Measurements from ENCODE around the gene ELP4.

The ELP4 gene

DNA sequence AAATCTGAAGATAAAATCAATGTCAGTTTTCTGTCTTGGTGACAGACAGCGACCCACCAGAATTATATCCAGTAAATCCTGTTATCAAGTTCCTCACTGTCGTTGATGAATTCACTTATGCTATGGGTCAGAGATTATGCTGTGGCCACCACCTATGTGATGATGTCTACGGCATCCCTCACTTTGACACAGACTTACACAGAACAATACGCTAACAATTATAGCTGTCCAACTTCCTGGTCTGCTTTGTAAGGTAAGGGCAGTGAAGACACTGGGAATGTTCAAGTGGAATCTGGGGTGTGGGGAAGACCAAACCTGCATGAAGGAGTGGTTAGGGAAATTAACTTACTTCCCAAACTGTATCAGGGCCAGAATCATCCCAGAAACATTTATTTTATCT, 320.8 kb downstream of the ELP4 start:
- H3K36me3 ChIP-seq (ENCODE audit: control insufficient read depth in 2 of 2, insufficient read depth in 1 of 2, low read length in 2 of 2) = no peaks in the 10 kb centered on the region
- H3K4me3 ChIP-seq (ENCODE audit: low read depth, low read length) = no peak overlapping the region
- H3K4me1 ChIP-seq (ENCODE audit: control insufficient read depth, insufficient read depth, low read length) = no peaks in the 10 kb centered on the region
- POLR2A ChIA-PET = no interaction called here
- no peak overlapping the region for H3K27ac ChIP-seq (ENCODE audit: extremely low read depth, low read depth, low read length)
- CTCF ChIA-PET = interaction anchor here (0.6 to 0.7 kb wide), 2 partner anchors 402 to 1340 kb away, joined by 3 to 5 read pairs; no protein-coding TSS in a partner anchor
- TF ChIP-seq ZNF510 (tag by site-specific recombination; IDR thresholded peaks at IDR 0.05; ENCODE audit: insufficient replicate concordance) = no peak
- no peak for TF ChIP-seq ZNF621 (tag by site-specific recombination; IDR thresholded peaks at IDR 0.05)
- no peak for TF ChIP-seq ZNF747 (tag by site-specific recombination; IDR thresholded peaks at IDR 0.05)
- no peak for TF ChIP-seq BCL11A (tag by site-specific recombination; IDR thresholded peaks at IDR 0.05; ENCODE audit: low read depth)
- TF ChIP-seq, protein P1, sequence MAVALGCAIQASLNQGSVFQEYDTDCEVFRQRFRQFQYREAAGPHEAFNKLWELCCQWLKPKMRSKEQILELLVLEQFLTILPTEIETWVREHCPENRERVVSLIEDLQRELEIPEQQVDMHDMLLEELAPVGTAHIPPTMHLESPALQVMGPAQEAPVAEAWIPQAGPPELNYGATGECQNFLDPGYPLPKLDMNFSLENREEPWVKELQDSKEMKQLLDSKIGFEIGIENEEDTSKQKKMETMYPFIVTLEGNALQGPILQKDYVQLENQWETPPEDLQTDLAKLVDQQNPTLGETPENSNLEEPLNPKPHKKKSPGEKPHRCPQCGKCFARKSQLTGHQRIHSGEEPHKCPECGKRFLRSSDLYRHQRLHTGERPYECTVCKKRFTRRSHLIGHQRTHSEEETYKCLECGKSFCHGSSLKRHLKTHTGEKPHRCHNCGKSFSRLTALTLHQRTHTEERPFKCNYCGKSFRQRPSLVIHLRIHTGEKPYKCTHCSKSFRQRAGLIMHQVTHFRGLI (tag by site-specific recombination; IDR thresholded peaks at IDR 0.05) = no peak
- no peak for TF ChIP-seq ZNF24 (tag by site-specific recombination; IDR thresholded peaks at IDR 0.05)
- no peak for TF ChIP-seq ZBTB48 (tag by site-specific recombination; IDR thresholded peaks at IDR 0.05)
- TF ChIP-seq ZNF341 (tag by site-specific recombination; IDR thresholded peaks at IDR 0.05; ENCODE audit: low read depth) = no peak
- no peak for TF ChIP-seq ZNF670 (tag by site-specific recombination; IDR thresholded peaks at IDR 0.05; ENCODE audit: low read depth)
- TF ChIP-seq ZBTB7A (tag by site-specific recombination; IDR thresholded peaks at IDR 0.05; ENCODE audit: low read depth) = no peak
- no peak for TF ChIP-seq ZIC2 (tag by site-specific recombination; IDR thresholded peaks at IDR 0.05)
- TF ChIP-seq ZSCAN23 (tag by site-specific recombination; IDR thresholded peaks at IDR 0.05) = no peak
- no peaks in the 10 kb centered on the region for H3K9me3 ChIP-seq (ENCODE audit: control insufficient read depth, insufficient read depth, low read depth, low read length)

DNA sequence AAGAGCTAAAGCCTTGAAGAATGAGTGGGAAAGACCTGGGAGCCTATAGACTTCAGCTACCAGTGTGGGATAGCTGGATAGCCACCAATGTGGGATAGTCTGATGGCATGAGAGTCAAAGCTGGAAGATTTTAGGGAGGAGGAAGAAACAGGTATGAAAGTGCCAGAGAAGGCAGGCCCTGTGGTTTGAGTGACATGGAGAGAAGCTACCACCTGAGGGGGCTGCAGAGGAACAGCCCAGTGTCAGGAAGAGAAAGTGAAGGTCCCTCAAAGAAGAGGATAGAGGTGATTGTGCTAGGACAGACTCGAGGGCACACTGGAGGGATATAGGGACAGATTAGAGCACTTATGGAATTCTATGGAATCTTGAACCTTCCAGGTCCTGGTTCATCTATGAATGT, 324.7 kb downstream of the ELP4 start:
- no peak overlapping the region for H3K27ac ChIP-seq (ENCODE audit: extremely low read depth, low read depth, low read length)
- no peaks in the 10 kb centered on the region for H3K36me3 ChIP-seq (ENCODE audit: control insufficient read depth in 2 of 2, insufficient read depth in 1 of 2, low read length in 2 of 2)
- POLR2A ChIA-PET = no interaction called here
- CTCF ChIA-PET = interaction anchor here (1.2 kb wide), 1 partner anchor 124 kb away, joined by 4 read pairs; no protein-coding TSS in a partner anchor
- no peaks in the 10 kb centered on the region for H3K9me3 ChIP-seq (ENCODE audit: control insufficient read depth, insufficient read depth, low read depth, low read length)
- no peak overlapping the region for H3K4me3 ChIP-seq (ENCODE audit: low read depth, low read length)
- TF ChIP-seq, protein P2, sequence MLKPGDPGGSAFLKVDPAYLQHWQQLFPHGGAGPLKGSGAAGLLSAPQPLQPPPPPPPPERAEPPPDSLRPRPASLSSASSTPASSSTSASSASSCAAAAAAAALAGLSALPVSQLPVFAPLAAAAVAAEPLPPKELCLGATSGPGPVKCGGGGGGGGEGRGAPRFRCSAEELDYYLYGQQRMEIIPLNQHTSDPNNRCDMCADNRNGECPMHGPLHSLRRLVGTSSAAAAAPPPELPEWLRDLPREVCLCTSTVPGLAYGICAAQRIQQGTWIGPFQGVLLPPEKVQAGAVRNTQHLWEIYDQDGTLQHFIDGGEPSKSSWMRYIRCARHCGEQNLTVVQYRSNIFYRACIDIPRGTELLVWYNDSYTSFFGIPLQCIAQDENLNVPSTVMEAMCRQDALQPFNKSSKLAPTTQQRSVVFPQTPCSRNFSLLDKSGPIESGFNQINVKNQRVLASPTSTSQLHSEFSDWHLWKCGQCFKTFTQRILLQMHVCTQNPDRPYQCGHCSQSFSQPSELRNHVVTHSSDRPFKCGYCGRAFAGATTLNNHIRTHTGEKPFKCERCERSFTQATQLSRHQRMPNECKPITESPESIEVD (tag by site-specific recombination; IDR thresholded peaks at IDR 0.05) = no peak
- TF ChIP-seq ZNF138 (tag by site-specific recombination; IDR thresholded peaks at IDR 0.05; ENCODE audit: borderline replicate concordance) (no peak), YY1 (tag by site-specific recombination; IDR thresholded peaks at IDR 0.05) (no peak), ZNF274 (IDR thresholded peaks at IDR 0.05; ENCODE audit: low read length) (no peak), ZNF274 (tag by site-specific recombination; IDR thresholded peaks at IDR 0.05; ENCODE audit: borderline replicate concordance) (no peak)
- TF ChIP-seq, protein P3, sequence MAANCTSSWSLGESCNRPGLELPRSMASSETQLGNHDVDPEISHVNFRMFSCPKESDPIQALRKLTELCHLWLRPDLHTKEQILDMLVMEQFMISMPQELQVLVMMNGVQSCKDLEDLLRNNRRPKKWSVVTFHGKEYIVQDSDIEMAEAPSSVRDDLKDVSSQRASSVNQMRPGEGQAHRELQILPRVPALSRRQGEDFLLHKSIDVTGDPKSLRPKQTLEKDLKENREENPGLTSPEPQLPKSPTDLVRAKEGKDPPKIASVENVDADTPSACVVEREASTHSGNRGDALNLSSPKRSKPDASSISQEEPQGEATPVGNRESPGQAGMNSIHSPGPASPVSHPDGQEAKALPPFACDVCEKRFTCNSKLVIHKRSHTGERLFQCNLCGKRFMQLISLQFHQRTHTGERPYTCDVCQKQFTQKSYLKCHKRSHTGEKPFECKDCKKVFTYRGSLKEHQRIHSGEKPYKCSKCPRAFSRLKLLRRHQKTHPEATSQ (tag by site-specific recombination; IDR thresholded peaks at IDR 0.05) = no peak
- H3K4me1 ChIP-seq (ENCODE audit: control insufficient read depth, insufficient read depth, low read length) = no peaks in the 10 kb centered on the region

Data from HEK293 (cell line).